Testis (tissue), 2 donors: ENCODE measurements around the gene TIMM17A.

Source experiments
- CTCF ChIP-seq, 3 experiments: fragments of 450-650 bp in 2 of 3; fragments of 200-600 bp in 1 of 3; sonication (generic) in 1 of 3; IDR thresholded peaks; one replicate each; pipeline ENCODE4 v1.5.1; 2016 to 2019; ENCODE audit warnings: antibody characterized with exemption in 3 of 3, mild to moderate bottlenecking in 2 of 3, moderate library complexity in 1 of 3
- POLR2A ChIP-seq: fragments of 450-650 bp; IDR thresholded peaks from one replicate; pipeline ENCODE4 v1.6.1; 2017; ENCODE audit warnings: antibody characterized with exemption, mild to moderate bottlenecking, moderate library complexity

- no peak for TF ChIP-seq CTCF (IDR thresholded peaks at IDR 0.05)
- TF ChIP-seq POLR2A, result no peak
Measured at GRCh38 chr1:201985355-201985754, 30.1 kb downstream of the TIMM17A start.
